Nephron (organoid): ENCODE results near the gene PDZD8.
A peak's percentile ranks its signal among the peaks of the same experiment; 100 is the strongest.

Experiments used
- H3K27ac Mint-ChIP-seq, 3 experiments: 2 replicates each; pipeline ENCODE4 v1.8.0; 2020; ENCODE audit warnings: mixed read lengths in 3 of 3, mild to moderate bottlenecking in 2 of 3, moderate library complexity in 1 of 3
- H3K27me3 Mint-ChIP-seq: 2 replicates; pipeline ENCODE4 v1.8.0; 2021; ENCODE audit warnings: low read depth, mild to moderate bottlenecking, moderate library complexity, mixed read lengths
- H3K36me3 Mint-ChIP-seq: 2 replicates; pipeline ENCODE4 v1.8.0; 2020; ENCODE audit warnings: low read depth, mixed read lengths
- H3K4me1 Mint-ChIP-seq: 2 replicates; pipeline ENCODE4 v1.8.0; 2020; ENCODE audit warnings: mixed read lengths
- H3K4me3 Mint-ChIP-seq, 3 experiments: 2 replicates each; pipeline ENCODE4 v1.8.0; 2020; ENCODE audit warnings: mild to moderate bottlenecking in 3 of 3, mixed read lengths in 3 of 3, moderate library complexity in 2 of 3
- H3K9me3 Mint-ChIP-seq: 2 replicates; pipeline ENCODE4 v1.8.0; 2020; ENCODE audit warnings: mixed read lengths
- CTCF ChIP-seq, 3 experiments: fragments of 200-600 bp; sonication (generic); IDR thresholded peaks; one replicate each; pipeline ENCODE4 v1.5.0; 2021; ENCODE audit warnings: antibody characterized with exemption in 3 of 3; ENCODE audit not compliant: unreplicated experiment in 3 of 3

Gene PDZD8

GRCh38 chr10:117249493-117250093, 125.6 kb downstream of the PDZD8 start:
- no peak overlapping the region for H3K27ac Mint-ChIP-seq
- H3K36me3 Mint-ChIP-seq, result no peaks in the 10 kb centered on the region
- peaks cover 57% of the 10 kb centered on the region for H3K27me3 Mint-ChIP-seq
- no peak for TF ChIP-seq CTCF (IDR thresholded peaks at IDR 0.05; ENCODE audit: unreplicated experiment in 3 of 3)
- no peaks in the 10 kb centered on the region for H3K9me3 Mint-ChIP-seq
- peaks cover 5% of the 10 kb centered on the region for H3K4me1 Mint-ChIP-seq
- H3K4me3 Mint-ChIP-seq, result no peak overlapping the region

GRCh38 chr10:117248750-117249465, 126.3 kb downstream of the PDZD8 start:
- peaks cover 5% of the 10 kb centered on the region for H3K4me1 Mint-ChIP-seq
- TF ChIP-seq CTCF (IDR thresholded peaks at IDR 0.05; ENCODE audit: unreplicated experiment in 3 of 3), result no peak
- H3K9me3 Mint-ChIP-seq, result no peaks in the 10 kb centered on the region
- no peak overlapping the region for H3K27ac Mint-ChIP-seq
- H3K27me3 Mint-ChIP-seq, result peaks cover 60% of the 10 kb centered on the region
- H3K36me3 Mint-ChIP-seq, result no peaks in the 10 kb centered on the region
- no peak overlapping the region for H3K4me3 Mint-ChIP-seq

GRCh38 chr10:117246997-117247671, 128.1 kb downstream of the PDZD8 start:
- TF ChIP-seq CTCF (IDR thresholded peaks at IDR 0.05; ENCODE audit: unreplicated experiment in 3 of 3), result no peak
- Mint-ChIP-seq H3K27me3 (peaks cover 77% of the 10 kb centered on the region), H3K27ac (no peak overlapping the region), H3K4me3 (no peak overlapping the region), H3K4me1 (peaks cover 6% of the 10 kb centered on the region), H3K36me3 (no peaks in the 10 kb centered on the region), H3K9me3 (no peaks in the 10 kb centered on the region)

- Mint-ChIP-seq H3K4me3 (peak overlapping the region; percentile 45 to 71 (median 66)), H3K36me3 (no peaks in the 10 kb centered on the region)
These were observed 132.8 kb downstream of the PDZD8 start for GRCh38 chr10:117242463-117242832.

More at GRCh38 chr10:117242463-117242832, 132.8 kb downstream of the PDZD8 start:
- peaks cover 88% of the 10 kb centered on the region for H3K27me3 Mint-ChIP-seq
- peaks cover 5% of the 10 kb centered on the region for H3K4me1 Mint-ChIP-seq
- no peak overlapping the region for H3K27ac Mint-ChIP-seq
- TF ChIP-seq CTCF (IDR thresholded peaks at IDR 0.05; ENCODE audit: unreplicated experiment in 3 of 3), result no peak
- H3K9me3 Mint-ChIP-seq, result no peaks in the 10 kb centered on the region
